Fibroblast of skin of left biceps (primary cell): ENCODE measurements around the gene C2.
"Not testable (repeated sequence)": the region's sequence is repeated elsewhere in the genome, so short reads cannot be mapped to it uniquely, and the experiment has no call there.

ENCODE experiments used
- DNase-seq, 2 experiments: peaks; one replicate each; pipeline ENCODE4 v3.0.0-alpha.2; 2013; ENCODE audit warnings: low read depth in 2 of 2

C2 gene

GRCh38 chr6:31956796-31957195 is 29.3 kb downstream of the C2 start:
- no peak for DNase-seq

- no peak for DNase-seq
Measured at GRCh38 chr6:31958412-31958740, 30.9 kb downstream of the C2 start.

- DNase-seq, result peak; percentile 93 to 94
Measured at GRCh38 chr6:31958741-31959739, 31.5 kb downstream of the C2 start, which contains the start of the genes NELFE and SKIC2. Gene NELFE, minus strand, starts transcription at chr6:31958971. Its CDS starts 525 bp downstream, at chr6:31958446. Gene SKIC2, plus strand, starts transcription at chr6:31959175. Its CDS starts 18 bp downstream, at chr6:31959193.

DNA sequence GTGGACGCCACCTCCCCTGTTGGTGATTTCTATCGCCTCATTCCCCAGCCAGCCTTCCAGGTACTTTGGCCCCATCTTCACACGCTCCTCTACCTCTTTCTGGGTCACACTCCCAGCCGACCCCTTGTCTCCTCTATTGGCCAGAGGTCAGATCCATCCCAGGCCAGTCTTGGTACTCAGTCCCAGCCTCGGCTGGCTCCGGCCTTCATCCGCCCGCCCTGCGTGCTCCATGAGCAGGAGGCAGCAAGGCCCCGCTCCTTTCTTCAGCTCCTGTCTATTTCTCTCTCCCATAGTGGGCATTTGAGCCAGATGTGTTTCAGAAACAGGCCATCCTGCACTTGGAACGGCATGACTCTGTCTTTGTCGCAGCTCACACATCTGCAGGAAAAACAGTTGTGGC is 34.1 kb downstream of the C2 start:
- DNase-seq, result no peak

GRCh38 chr6:31963921-31964320 is 36.4 kb downstream of the C2 start:
- DNase-seq, result no peak

DNA sequence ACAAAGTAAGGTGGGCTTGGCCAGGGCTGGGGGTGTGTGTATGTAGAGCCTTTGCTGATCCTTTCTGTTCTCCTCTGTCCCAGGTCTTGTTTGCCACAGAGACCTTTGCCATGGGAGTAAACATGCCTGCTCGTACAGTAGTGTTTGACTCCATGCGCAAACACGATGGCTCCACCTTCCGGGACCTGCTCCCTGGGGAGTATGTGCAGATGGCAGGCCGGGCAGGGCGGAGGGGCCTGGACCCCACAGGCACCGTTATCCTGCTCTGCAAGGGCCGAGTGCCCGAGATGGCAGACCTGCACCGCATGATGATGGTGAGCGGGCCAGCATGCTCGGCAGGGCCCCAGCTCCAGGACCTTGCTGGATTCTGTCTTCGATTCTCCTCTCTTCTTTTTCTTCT is 38.2 kb downstream of the C2 start:
- DNase-seq, result no peak

- DNase-seq, result no peak
Measured at GRCh38 chr6:31966506-31966905, 39.0 kb downstream of the C2 start.

GRCh38 chr6:31966997-31967925 is 39.7 kb downstream of the C2 start:
- no peak for DNase-seq

- DNase-seq, result no peak
Measured at GRCh38 chr6:31967926-31968320, 40.4 kb downstream of the C2 start.

DNA sequence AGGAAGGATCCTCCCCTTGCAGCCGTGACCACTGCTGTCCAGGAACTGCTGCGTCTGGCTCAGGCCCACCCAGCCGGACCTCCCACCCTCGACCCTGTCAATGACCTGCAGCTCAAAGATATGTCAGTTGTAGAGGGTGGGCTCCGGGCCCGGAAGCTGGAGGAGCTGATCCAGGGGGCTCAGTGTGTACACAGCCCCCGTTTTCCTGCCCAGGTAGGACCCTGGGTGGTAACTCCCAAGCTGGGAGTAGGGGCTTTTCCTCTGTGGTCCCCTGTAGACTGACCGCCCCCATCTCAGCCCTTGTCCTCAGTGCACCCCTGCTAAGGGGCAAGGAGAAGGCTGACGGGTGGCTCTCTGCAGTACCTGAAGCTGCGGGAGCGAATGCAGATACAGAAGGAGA is 40.8 kb downstream of the C2 start:
- no peak for DNase-seq

- DNase-seq, result no peak
Measured at GRCh38 chr6:31968791-31969711, 41.5 kb downstream of the C2 start.

DNA sequence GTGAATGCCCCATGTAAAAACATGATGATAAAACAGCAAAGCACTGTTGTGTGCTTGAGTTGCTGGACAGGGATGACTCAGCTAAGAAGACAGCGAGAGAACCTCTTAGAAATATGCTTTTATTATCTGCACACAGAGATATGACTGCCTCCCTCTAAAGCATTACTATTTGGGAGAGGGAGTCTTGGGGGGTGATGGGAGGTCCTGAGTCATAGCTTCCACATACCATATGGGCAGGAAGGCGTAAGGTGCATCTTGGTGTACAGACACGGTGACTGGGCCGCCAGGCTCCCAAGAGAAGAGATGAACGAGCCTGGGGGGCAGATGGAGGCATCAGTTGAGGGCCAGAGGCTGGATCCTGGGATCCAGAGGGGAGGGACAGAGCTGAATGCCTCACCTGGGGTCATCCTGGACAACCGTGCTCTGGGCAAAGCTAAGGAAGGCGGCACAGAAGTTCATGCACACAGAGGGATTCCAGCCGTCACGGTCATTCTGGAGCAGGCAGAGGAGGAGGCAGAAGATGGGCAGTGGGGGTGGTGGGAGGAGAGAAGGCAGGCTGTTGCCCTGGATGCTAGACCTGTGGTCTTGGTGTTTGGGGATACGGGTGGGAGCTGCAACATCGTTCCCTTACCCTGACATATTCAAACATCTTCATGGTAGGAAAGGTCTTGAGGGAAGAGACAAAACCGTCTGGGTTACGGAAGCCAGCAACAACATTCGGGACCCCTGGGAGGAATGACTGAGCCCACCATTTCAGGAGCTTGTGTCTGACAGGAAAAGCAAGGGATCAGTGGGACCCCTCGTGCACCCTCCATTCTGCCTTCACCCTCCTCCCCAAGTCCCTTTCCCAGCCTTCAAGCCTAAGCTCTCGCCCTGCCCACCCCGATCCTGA is 42.4 kb downstream of the C2 start:
- no peak for DNase-seq

DNA sequence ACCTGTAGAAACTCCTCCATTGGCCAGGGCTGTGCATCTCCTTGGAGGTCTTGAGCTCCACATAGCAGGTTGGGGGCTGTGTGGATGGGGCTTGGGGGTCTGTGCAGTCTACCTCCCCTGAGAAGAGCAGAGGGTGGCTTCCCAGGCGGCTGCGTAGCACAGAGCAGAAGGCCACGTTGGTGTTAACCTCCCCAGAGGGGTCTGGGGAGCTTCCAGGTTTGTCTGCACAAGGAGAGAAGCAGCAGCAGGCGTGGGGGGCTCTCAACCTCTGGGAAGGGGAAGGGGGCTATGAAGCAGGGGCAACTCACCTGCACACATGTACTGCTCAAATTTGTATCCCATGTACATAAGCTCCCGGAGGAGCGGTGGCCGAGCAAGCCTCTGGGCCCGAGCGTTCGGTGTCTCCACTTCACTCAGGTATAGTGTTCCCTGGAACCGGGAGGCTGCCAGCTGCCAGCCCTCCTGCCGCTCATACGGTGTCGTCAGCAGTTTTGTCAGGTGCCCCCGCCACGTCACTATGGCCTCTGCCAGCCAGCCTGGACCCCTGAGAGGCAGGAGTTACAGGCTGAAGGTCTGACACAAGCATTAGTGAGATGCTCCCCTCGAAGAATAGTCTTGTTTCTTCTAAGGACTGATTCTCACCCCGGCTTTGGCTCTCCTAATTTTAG is 43.2 kb downstream of the C2 start:
- no peak for DNase-seq

GRCh38 chr6:31971279-31971992 is 43.9 kb downstream of the C2 start:
- DNase-seq, result no peak

DNA sequence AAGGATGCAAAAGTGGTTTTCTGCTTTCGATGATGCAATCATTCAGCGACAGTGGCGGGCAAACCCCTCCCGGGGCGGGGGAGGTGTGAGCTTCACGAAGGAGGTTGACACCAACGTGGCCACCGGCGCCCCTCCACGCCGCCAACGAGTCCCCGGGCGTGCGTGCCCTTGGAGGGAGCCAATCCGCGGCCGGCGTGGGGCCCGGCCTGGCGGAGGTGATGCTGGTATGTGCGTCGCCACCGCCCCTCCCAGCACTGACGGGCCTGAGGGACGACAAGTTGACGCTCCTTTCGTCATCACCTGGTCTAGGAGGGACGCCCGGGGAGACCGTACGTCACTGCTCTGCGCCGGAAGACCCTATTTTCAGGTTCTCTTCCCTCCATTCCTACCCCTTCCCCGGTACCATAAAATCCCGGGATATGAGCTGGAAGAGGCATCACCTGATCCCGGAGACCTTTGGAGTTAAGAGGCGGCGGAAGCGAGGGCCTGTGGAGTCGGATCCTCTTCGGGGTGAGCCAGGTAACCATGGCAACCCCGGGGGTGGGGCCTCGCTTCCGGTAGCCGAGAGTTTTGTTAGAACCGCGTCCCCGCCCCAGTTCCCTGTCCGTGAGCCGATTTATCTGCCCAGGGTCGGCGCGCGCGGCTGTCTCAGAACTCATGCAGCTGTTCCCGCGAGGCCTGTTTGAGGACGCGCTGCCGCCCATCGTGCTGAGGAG is 44.6 kb downstream of the C2 start, which contains the start of gene DXO:
Gene DXO (minus strand): TSS at position 146 of the 716 bp plus-strand sequence. CDS start 463 bp downstream, outside the sequence.
- peak; percentile 96 to 97 for DNase-seq

DNA sequence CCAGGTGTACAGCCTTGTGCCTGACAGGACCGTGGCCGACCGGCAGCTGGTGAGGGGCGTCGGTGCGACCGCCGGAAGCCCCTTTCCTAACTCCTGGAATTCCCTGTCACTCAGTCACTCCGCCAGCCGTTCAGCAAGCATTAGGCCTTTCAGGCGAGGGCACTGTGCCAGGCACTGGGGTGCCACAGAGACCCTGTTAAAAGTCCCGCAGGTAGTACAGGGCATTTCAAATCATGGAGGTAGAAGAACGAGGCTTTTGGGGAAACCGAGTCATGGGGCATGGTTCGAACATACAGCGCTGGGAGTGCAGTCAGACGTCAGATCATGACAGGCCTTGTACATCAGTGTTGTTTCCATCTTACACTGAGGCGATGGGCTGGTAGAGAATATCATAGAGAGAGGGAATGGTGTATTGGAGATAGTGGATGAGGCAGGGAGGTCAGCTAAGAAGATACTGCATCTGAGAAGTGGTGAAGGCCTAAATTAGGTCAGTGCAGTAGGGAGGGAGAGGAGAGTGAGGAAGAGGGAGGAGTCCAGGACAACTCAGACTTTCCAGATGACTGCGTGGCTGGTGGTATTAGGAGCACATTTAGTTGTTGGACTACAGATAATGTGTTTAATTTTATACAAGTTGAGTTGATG is 45.3 kb downstream of the C2 start:
- no peak for DNase-seq

- DNase-seq, result not testable (repeated sequence)
Measured at GRCh38 chr6:31976065-31976464, 48.5 kb downstream of the C2 start.
